K562 (cell line): ENCODE data around the gene ZNF124. TPM values are rescaled to one million over a fixed set of nuclear protein-coding genes. Genes with fewer than 3 reads are reported as not detected.

Experiments
- E2F3 ChIP-seq: fragments of 250-450 bp; sonication (Bioruptor Pico); IDR thresholded peaks from 2 replicates; pipeline ENCODE4 v1.4.0; 2020; ENCODE audit warnings: mild to moderate bottlenecking
- FOXA3 ChIP-seq, 2 experiments: fragments of 450-650 bp in 1 of 2; sonication (generic) in 1 of 2; formaldehyde crosslinking; IDR thresholded peaks in 1 of 2; conservative IDR thresholded peaks in 1 of 2; 2 replicates each; pipeline versions ENCODE4 v1.4.0 to v1.8.0; 2020 to 2022; ENCODE audit warnings: mild to moderate bottlenecking in 2 of 2, missing genetic modification reagents in 1 of 2
- FOXJ2 ChIP-seq: fragments of 200-800 bp; sonication (Bioruptor generic); IDR thresholded peaks from 2 replicates; pipeline ENCODE4 v1.6.1; 2016; ENCODE audit warnings: missing genetic modification characterization, missing compliant biosample characterization
- JUND ChIP-seq, 2 experiments: IDR thresholded peaks; 2 replicates in 1 of 2; 3 replicates in 1 of 2; pipeline ENCODE4 v1.6.1; 2011; ENCODE audit warnings: borderline replicate concordance in 2 of 2, low read depth in 2 of 2, low read length in 2 of 2, improper control_type of control experiment in 1 of 2, missing biosample characterization in 1 of 2, missing genetic modification characterization in 1 of 2, missing genetic modification reagents in 1 of 2
- MTF1 ChIP-seq: fragments of 250-450 bp; sonication (Bioruptor Pico); IDR thresholded peaks from 2 replicates; pipeline ENCODE4 v1.9.0; 2021; ENCODE audit warnings: moderate library complexity, mild to moderate bottlenecking, inconsistent platforms, borderline replicate concordance
- NCOA6 ChIP-seq: fragments of 450-650 bp; IDR thresholded peaks from 2 replicates; pipeline ENCODE4 v1.6.1; 2017; ENCODE audit warnings: mild to moderate bottlenecking
- RERE ChIP-seq: sonication (generic); formaldehyde crosslinking; IDR thresholded peaks from 2 replicates; pipeline ENCODE4 v1.8.0; 2023; ENCODE audit warnings: missing genetic modification reagents, mild to moderate bottlenecking, borderline replicate concordance
- SREBF2 ChIP-seq: sonication (generic); formaldehyde crosslinking; IDR thresholded peaks from 2 replicates; pipeline ENCODE4 v1.4.0; 2020; ENCODE audit warnings: mild to moderate bottlenecking, missing genetic modification reagents
- XRCC3 ChIP-seq: fragments of 450-650 bp; IDR thresholded peaks from 2 replicates; pipeline ENCODE4 v1.6.1; 2017; ENCODE audit warnings: mild to moderate bottlenecking, moderate library complexity
- ZNF165 ChIP-seq: fragments of 250-450 bp; sonication (Bioruptor Pico); IDR thresholded peaks from 2 replicates; pipeline ENCODE4 v1.4.0; 2020; ENCODE audit warnings: borderline replicate concordance
- ZNF277 ChIP-seq: fragments of 250-450 bp; sonication (Bioruptor Pico); IDR thresholded peaks from 2 replicates; pipeline ENCODE4 v1.8.0; 2022; ENCODE audit warnings: inconsistent platforms, mild to moderate bottlenecking, moderate library complexity, borderline replicate concordance
- ZNF384 ChIP-seq: IDR thresholded peaks from 2 replicates; pipeline ENCODE4 v1.6.1; 2012; ENCODE audit warnings: low read depth, low read length, improper control_type of control experiment
- ZNF717 ChIP-seq: fragments of 250-450 bp; sonication (Bioruptor Pico); IDR thresholded peaks from 2 replicates; pipeline ENCODE4 v1.5.0; 2021
- polyA plus RNA-seq, 8 experiments: library from polyadenylated mRNA; depleted of rRNA in 4 of 8; stranded (reverse) in 5 of 8; unstranded in 3 of 8; fragments of >200 nt; fragmentation: Nextera tagmentation in 2 of 8; fragmentation: Illumina TruSeq in 1 of 8; extraction: Ambion mirVana in 2 of 8; extraction: Trizol in 1 of 8; gene quantifications; 2 replicates each; pipeline versions ENCODE4 v1.2.1 to v1.2.3, GENCODE V29; 2011 to 2014; ENCODE audit warnings: inconsistent platforms in 1 of 8, missing spikeins in 1 of 8
- total RNA-seq, 7 experiments: library from RNA; depleted of rRNA in 6 of 7; stranded (reverse); fragments of >200 nt in 6 of 7; fragmentation: Illumina TruSeq in 2 of 7; extraction: Trizol in 2 of 7; gene quantifications; 2 replicates each; pipeline versions ENCODE4 v1.2.1 to v1.2.3, GENCODE V29; 2011 to 2021; ENCODE audit warnings: low replicate concordance in 1 of 7
- TF ChIP-seq, protein P1 (sequence below): IDR thresholded peaks from 2 replicates; pipeline ENCODE4 v1.6.1; 2012; ENCODE audit warnings: low read depth, low read length, improper control_type of control experiment, borderline replicate concordance
- TF ChIP-seq, protein P2 (sequence below): fragments of 250-450 bp; sonication (Bioruptor Pico); IDR thresholded peaks from 2 replicates; pipeline ENCODE4 v1.5.1; 2021; ENCODE audit warnings: mild to moderate bottlenecking

Gene ZNF124
- total and polyA plus RNA-seq, 9 of the 15 experiments (the other 6 are each of a cell fraction or from before 2014, with no cell fraction given), result 7.6 to 71.5 (median 20.2) TPM

DNA sequence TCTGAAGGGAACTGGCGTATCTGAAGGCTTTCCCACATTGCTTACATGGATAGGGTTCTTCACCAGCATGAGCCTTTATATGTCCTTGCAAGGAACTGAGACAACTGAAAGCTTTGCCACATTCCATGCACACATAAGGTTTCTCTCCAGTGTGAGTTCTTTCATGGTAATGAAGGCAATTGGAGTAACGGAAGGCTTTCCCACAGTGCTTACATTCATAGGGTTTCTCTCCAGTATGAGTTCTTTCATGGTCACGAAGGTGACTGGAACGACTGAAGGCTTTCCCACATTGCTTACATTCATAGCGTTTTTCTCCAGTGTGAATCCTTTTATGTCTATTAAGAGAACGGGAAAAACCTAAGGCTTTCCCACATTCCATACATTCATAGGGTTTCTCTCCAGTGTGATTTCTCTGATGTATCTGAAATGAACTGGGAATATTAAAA lies 15.0 kb downstream of the ZNF124 start (continued):
- TF ChIP-seq JUND (IDR thresholded peaks at IDR 0.05; ENCODE audit: borderline replicate concordance, low read depth, low read length), result no peak
- TF ChIP-seq JUND (tag; IDR thresholded peaks at IDR 0.05; ENCODE audit: borderline replicate concordance, low read depth, low read length), result no peak
- TF ChIP-seq MTF1 (CRISPR knock-in tag), result no peak
- TF ChIP-seq FOXJ2 (tag), result no peak
- TF ChIP-seq NCOA6, result no peak
- no peak for TF ChIP-seq FOXA3 (CRISPR knock-in tag; conservative IDR thresholded peaks at IDR 0.05 in 1 of 2, IDR thresholded peaks at IDR 0.05 in 1 of 2)
- no peak for TF ChIP-seq ZNF277 (CRISPR knock-in tag)
- TF ChIP-seq RERE (CRISPR knock-in tag), result no peak
- no peak for TF ChIP-seq ZNF165
- TF ChIP-seq, protein P1, sequence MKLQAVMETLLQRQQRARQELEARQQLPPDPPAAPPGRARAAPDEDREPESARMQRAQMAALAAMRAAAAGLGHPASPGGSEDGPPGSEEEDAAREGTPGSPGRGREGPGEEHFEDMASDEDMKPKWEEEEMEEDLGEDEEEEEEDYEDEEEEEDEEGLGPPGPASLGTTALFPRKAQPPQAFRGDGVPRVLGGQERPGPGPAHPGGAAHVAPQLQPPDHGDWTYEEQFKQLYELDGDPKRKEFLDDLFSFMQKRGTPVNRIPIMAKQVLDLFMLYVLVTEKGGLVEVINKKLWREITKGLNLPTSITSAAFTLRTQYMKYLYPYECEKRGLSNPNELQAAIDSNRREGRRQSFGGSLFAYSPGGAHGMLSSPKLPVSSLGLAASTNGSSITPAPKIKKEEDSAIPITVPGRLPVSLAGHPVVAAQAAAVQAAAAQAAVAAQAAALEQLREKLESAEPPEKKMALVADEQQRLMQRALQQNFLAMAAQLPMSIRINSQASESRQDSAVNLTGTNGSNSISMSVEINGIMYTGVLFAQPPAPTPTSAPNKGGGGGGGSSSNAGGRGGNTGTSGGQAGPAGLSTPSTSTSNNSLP, result no peak
- no peak for TF ChIP-seq E2F3 (CRISPR knock-in tag)
- TF ChIP-seq SREBF2 (CRISPR knock-in tag), result no peak
- TF ChIP-seq ZNF717 (CRISPR knock-in tag), result no peak
- peak; percentile 96 for TF ChIP-seq XRCC3
- TF ChIP-seq, protein P2, sequence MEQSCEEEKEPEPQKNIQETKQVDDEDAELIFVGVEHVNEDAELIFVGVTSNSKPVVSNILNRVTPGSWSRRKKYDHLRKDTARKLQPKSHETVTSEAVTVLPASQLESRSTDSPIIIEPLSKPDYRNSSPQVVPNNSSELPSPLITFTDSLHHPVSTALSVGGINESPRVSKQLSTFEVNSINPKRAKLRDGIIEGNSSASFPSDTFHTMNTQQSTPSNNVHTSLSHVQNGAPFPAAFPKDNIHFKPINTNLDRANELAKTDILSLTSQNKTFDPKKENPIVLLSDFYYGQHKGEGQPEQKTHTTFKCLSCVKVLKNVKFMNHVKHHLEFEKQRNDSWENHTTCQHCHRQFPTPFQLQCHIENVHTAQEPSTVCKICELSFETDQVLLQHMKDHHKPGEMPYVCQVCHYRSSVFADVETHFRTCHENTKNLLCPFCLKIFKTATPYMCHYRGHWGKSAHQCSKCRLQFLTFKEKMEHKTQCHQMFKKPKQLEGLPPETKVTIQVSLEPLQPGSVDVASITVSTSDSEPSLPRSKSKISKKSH (CRISPR knock-in tag), result 0 out of 2 replicates have a peak, but pooled peaks have one; percentile 18
- no peak for TF ChIP-seq ZNF384
